ENCODE measurements around the gene KIF18B. TPM values are rescaled to one million over a fixed set of nuclear protein-coding genes. Genes with fewer than 3 reads are reported as not detected.

The KIF18B gene
- total and polyA plus RNA-seq, 2 of the 13 experiments (the other 11 are each of a cell fraction or from before 2014, with no cell fraction given): 15.2 to 15.3 TPM

DNA sequence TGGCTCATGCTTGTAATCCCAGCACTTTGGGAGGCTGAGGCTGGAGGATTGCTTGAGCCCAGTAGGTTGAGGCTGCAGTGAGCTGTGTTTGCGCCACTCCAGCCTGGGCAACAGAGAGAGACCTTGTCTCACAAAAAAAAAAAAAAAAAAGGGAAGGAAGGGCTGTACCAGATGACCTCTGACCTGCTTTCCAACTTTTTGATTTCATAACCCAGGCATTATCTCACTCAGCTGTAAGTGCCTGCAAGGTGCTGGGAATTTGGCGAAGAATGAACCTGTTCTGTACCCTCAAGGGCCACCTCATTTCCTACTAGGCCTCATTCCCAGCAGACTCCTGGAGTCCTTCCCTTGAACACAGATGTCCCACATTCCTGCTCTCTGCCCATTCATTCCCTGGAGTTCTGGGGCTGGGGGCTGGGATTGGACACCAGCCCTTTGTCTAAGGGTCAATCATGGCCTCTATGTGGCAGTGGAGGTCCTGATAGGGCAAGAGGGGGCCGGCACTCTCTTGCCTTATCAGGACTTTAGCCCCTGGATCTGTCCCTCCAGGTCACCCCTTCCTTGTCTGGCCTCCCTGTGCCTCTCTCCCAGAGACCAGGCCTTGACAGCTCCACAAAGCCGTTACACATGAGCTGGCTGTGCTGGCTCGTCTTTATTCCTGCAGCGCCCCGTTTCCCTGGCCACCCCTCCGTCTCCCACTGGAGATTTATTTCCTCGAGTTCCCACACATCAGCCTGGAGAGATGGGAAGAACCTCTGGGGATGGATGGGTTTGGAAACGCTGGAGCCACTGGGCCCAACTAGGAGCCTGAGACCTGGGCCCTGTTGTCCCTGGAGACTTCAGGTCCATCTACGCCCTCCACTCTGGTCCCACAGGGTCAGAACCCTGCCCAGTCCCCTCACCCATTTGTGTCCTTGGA, 31.5 kb downstream of the KIF18B start (continued):
- TF ChIP-seq TFAP4 (IDR thresholded peaks at IDR 0.05; ENCODE audit: borderline replicate concordance, low read depth): 0 out of 2 replicates have a peak, but pooled peaks have one; percentile 17
- TF ChIP-seq CERS6 (CRISPR knock-in tag; IDR thresholded peaks at IDR 0.05): no peak
- TF ChIP-seq JUND (CRISPR knock-in tag; IDR thresholded peaks at IDR 0.05): no peak
- TF ChIP-seq, protein P1, sequence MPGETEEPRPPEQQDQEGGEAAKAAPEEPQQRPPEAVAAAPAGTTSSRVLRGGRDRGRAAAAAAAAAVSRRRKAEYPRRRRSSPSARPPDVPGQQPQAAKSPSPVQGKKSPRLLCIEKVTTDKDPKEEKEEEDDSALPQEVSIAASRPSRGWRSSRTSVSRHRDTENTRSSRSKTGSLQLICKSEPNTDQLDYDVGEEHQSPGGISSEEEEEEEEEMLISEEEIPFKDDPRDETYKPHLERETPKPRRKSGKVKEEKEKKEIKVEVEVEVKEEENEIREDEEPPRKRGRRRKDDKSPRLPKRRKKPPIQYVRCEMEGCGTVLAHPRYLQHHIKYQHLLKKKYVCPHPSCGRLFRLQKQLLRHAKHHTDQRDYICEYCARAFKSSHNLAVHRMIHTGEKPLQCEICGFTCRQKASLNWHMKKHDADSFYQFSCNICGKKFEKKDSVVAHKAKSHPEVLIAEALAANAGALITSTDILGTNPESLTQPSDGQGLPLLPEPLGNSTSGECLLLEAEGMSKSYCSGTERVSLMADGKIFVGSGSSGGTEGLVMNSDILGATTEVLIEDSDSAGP (CRISPR knock-in tag; IDR thresholded peaks at IDR 0.05; ENCODE audit: borderline replicate concordance): peak; percentile 29; the same call in 1 of the 2 replicates
- TF ChIP-seq HNF1B (CRISPR knock-in tag; IDR thresholded peaks at IDR 0.05): 0 out of 2 replicates have a peak, but pooled peaks have one; percentile 29
- no peak for TF ChIP-seq SETDB1 (CRISPR knock-in tag; IDR thresholded peaks at IDR 0.05; ENCODE audit: borderline replicate concordance)
